SU-DHL-6 (cell line): Measurements from ENCODE around the gene JAKMIP1.

Source experiments
- H2AFZ ChIP-seq: fragments of 200-600 bp; sonication (generic); 2 replicates; pipeline ENCODE4 v1.6.1; 2014; ENCODE audit warnings: low read depth, mild to moderate bottlenecking, moderate library complexity, mixed read lengths, antibody characterized with exemption, low read length; ENCODE audit not compliant: severe bottlenecking
- H3F3A ChIP-seq: fragments of 200-600 bp; shearing (Covaris generic); 2 replicates; pipeline ENCODE4 v1.6.0; 2016; ENCODE audit warnings: antibody characterized with exemption, mild to moderate bottlenecking; ENCODE audit not compliant: insufficient read depth
- H3K27ac ChIP-seq: fragments of 200-600 bp; sonication (generic); 2 replicates; pipeline ENCODE4 v1.5.1; 2016; ENCODE audit warnings: low read depth, mild to moderate bottlenecking, low read length, moderate library complexity, mixed read lengths
- H3K27me3 ChIP-seq: fragments of 200-600 bp; sonication (generic), shearing (Covaris generic); 2 replicates; pipeline ENCODE4 v1.6.0; 2014; ENCODE audit warnings: mild to moderate bottlenecking, low read length
- H3K36me3 ChIP-seq: fragments of 200-600 bp; sonication (generic); 2 replicates; pipeline ENCODE4 v1.6.1; 2014; ENCODE audit warnings: mild to moderate bottlenecking, low read length, mixed read lengths
- H3K4me2 ChIP-seq: fragments of 300-600, 200-600 bp; shearing (Covaris generic), sonication (generic); 2 replicates; pipeline ENCODE4 v1.6.0; 2014; ENCODE audit warnings: low read length, low read depth, mild to moderate bottlenecking; ENCODE audit not compliant: poor library complexity, severe bottlenecking
- H3K4me3 ChIP-seq: fragments of 200-600 bp; sonication (generic); 2 replicates; pipeline ENCODE4 v1.5.1; 2014; ENCODE audit warnings: antibody characterized with exemption, low read length, mild to moderate bottlenecking, mixed read lengths; ENCODE audit not compliant: insufficient read depth, poor library complexity, severe bottlenecking
- H3K79me2 ChIP-seq: fragments of 200-600 bp; sonication (generic); 2 replicates; pipeline ENCODE4 v1.6.1; 2014; ENCODE audit warnings: mild to moderate bottlenecking, low read length, moderate library complexity; ENCODE audit not compliant: insufficient read depth
- H3K9ac ChIP-seq: fragments of 200-600 bp; sonication (generic); 2 replicates; pipeline ENCODE4 v1.7.0; 2014; ENCODE audit warnings: mild to moderate bottlenecking, low read length
- H3K9me2 ChIP-seq: fragments of 200-600 bp; sonication (generic); replicated peaks from 2 replicates; pipeline ENCODE4 v1.6.1; 2014; ENCODE audit warnings: low read length; ENCODE audit not compliant: insufficient read depth
- H3K9me3 ChIP-seq: fragments of 200-600 bp; sonication (generic); 2 replicates; pipeline ENCODE4 v1.6.1; 2014; ENCODE audit warnings: low read length, mixed read lengths; ENCODE audit not compliant: insufficient read depth
- H4K20me1 ChIP-seq: fragments of 200-600 bp; sonication (generic); 2 replicates; pipeline ENCODE4 v1.6.1; 2014; ENCODE audit warnings: low read depth, mild to moderate bottlenecking, antibody characterized with exemption, low read length, moderate library complexity, mixed read lengths
- EZH2phosphoT487 ChIP-seq: fragments of 200-600 bp; sonication (generic), shearing (Covaris generic); conservative IDR thresholded peaks from 2 replicates; pipeline ENCODE4 v1.6.1; 2018; ENCODE audit warnings: mild to moderate bottlenecking, antibody characterized with exemption, low read length, moderate library complexity, mixed read lengths
- TF ChIP-seq, protein P1 (sequence below): fragments of 200-600 bp; sonication (generic); IDR thresholded peaks from one replicate; pipeline ENCODE4 v1.5.1; 2017; ENCODE audit warnings: antibody characterized with exemption, mild to moderate bottlenecking, low read length, moderate library complexity; ENCODE audit not compliant: insufficient read depth, poor library complexity, severe bottlenecking

Gene JAKMIP1

GRCh38 chr4:6199422-6199921 lies 877 bp downstream of the JAKMIP1 start:
- Histone ChIP-seq H3K27me3 (no peaks in the 10 kb centered on the region), H3K9me3 (no peaks in the 10 kb centered on the region), H3K36me3 (no peaks in the 10 kb centered on the region), H3K9me2 (no peaks in the 10 kb centered on the region), H4K20me1 (no peaks in the 10 kb centered on the region), H3K79me2 (no peaks in the 10 kb centered on the region), H3K4me3 (no peak overlapping the region), H3K27ac (no peak overlapping the region), H2AFZ (no peak overlapping the region), H3K9ac (no peak overlapping the region), H3K4me2 (no peak overlapping the region), H3F3A (no peaks in the 10 kb centered on the region)
- TF ChIP-seq EZH2phosphoT487, result no peak

GRCh38 chr4:6198768-6199421 lies 1.5 kb downstream of the JAKMIP1 start:
- TF ChIP-seq, protein P1, sequence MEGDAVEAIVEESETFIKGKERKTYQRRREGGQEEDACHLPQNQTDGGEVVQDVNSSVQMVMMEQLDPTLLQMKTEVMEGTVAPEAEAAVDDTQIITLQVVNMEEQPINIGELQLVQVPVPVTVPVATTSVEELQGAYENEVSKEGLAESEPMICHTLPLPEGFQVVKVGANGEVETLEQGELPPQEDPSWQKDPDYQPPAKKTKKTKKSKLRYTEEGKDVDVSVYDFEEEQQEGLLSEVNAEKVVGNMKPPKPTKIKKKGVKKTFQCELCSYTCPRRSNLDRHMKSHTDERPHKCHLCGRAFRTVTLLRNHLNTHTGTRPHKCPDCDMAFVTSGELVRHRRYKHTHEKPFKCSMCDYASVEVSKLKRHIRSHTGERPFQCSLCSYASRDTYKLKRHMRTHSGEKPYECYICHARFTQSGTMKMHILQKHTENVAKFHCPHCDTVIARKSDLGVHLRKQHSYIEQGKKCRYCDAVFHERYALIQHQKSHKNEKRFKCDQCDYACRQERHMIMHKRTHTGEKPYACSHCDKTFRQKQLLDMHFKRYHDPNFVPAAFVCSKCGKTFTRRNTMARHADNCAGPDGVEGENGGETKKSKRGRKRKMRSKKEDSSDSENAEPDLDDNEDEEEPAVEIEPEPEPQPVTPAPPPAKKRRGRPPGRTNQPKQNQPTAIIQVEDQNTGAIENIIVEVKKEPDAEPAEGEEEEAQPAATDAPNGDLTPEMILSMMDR, result no peak
- TF ChIP-seq EZH2phosphoT487, result no peak
- Histone ChIP-seq H3K9ac (no peak overlapping the region), H3F3A (no peaks in the 10 kb centered on the region), H3K4me3 (no peak overlapping the region), H3K36me3 (no peaks in the 10 kb centered on the region), H2AFZ (no peak overlapping the region), H4K20me1 (no peaks in the 10 kb centered on the region), H3K9me2 (no peaks in the 10 kb centered on the region), H3K9me3 (no peaks in the 10 kb centered on the region), H3K79me2 (no peaks in the 10 kb centered on the region), H3K27me3 (no peaks in the 10 kb centered on the region), H3K4me2 (no peak overlapping the region), H3K27ac (no peak overlapping the region)

DNA sequence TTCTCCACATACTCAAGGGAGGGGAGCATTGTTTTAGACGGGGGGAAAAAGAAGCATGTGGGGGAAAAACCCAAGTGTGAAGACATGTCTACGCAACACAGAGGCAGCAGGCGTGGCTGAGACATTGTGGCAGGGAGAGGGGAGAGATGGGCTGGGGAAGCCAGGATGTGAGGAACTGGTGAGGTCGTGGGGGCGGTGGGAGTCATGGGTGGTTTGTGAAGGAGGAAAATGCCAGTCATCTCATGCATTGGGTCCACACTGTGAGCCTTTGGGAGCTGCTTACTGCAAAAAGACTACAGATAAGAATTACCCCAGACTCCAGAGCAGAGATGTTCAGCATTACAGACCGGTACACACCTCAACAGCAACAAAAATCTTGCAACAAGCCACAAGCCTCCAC lies 2.1 kb downstream of the JAKMIP1 start:
- no peaks in the 10 kb centered on the region for H3K9me2 ChIP-seq
- no peak overlapping the region for H3K4me2 ChIP-seq
- H3K36me3 ChIP-seq, result no peaks in the 10 kb centered on the region

More for the DNA sequence above, 2.1 kb downstream of the JAKMIP1 start:
- TF ChIP-seq, protein P1, result no peak
- no peak for TF ChIP-seq EZH2phosphoT487
- no peaks in the 10 kb centered on the region for H3K27me3 ChIP-seq
- no peaks in the 10 kb centered on the region for H3K9me3 ChIP-seq
- H3F3A ChIP-seq, result no peaks in the 10 kb centered on the region
- no peaks in the 10 kb centered on the region for H4K20me1 ChIP-seq
- H3K27ac ChIP-seq, result no peak overlapping the region
- H2AFZ ChIP-seq, result no peak overlapping the region
- H3K9ac ChIP-seq, result no peak overlapping the region
- no peak overlapping the region for H3K4me3 ChIP-seq
- no peaks in the 10 kb centered on the region for H3K79me2 ChIP-seq
